ENCODE measurements around the gene MTMR12.

- TF ChIP-seq, protein P1, sequence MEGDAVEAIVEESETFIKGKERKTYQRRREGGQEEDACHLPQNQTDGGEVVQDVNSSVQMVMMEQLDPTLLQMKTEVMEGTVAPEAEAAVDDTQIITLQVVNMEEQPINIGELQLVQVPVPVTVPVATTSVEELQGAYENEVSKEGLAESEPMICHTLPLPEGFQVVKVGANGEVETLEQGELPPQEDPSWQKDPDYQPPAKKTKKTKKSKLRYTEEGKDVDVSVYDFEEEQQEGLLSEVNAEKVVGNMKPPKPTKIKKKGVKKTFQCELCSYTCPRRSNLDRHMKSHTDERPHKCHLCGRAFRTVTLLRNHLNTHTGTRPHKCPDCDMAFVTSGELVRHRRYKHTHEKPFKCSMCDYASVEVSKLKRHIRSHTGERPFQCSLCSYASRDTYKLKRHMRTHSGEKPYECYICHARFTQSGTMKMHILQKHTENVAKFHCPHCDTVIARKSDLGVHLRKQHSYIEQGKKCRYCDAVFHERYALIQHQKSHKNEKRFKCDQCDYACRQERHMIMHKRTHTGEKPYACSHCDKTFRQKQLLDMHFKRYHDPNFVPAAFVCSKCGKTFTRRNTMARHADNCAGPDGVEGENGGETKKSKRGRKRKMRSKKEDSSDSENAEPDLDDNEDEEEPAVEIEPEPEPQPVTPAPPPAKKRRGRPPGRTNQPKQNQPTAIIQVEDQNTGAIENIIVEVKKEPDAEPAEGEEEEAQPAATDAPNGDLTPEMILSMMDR (IDR thresholded peaks at IDR 0.05): no peak
- TF ChIP-seq POLR2A (IDR thresholded peaks at IDR 0.05): no peak
Observed at GRCh38 chr5:32325616-32326015, 12.9 kb upstream of the MTMR12 start.
